Caki2 (cell line): ENCODE results near the gene GPC5. TPM values are rescaled to one million over a fixed set of nuclear protein-coding genes. Genes with fewer than 3 reads are reported as not detected.

Source experiments
- DNase-seq: peaks from one replicate; pipeline ENCODE4 v3.0.0-alpha.2; 2015; ENCODE audit warnings: low read depth
- in situ Hi-C: cut with HindIII; loops from 2 replicates; pipeline ENCODE4 v1.10.0; 2016; ENCODE audit warnings: low sequenced_read_pairs, low pct_unique_long_range_greater_than_20kb, mixed read lengths
- total RNA-seq: library from RNA; depleted of rRNA; stranded (reverse); fragments of >200 nt; shearing (Covaris generic); gene quantifications from 2 replicates; pipeline ENCODE4 v1.2.3, GENCODE V29; 2014; ENCODE audit warnings: low replicate concordance

GPC5 gene
- total RNA-seq, 1 experiment from 2014 or later = not detected

- in situ Hi-C loops = no loop called here
- DNase-seq = no peak
Observed at GRCh38 chr13:91513790-91514189, 115.4 kb downstream of the GPC5 start.

DNA sequence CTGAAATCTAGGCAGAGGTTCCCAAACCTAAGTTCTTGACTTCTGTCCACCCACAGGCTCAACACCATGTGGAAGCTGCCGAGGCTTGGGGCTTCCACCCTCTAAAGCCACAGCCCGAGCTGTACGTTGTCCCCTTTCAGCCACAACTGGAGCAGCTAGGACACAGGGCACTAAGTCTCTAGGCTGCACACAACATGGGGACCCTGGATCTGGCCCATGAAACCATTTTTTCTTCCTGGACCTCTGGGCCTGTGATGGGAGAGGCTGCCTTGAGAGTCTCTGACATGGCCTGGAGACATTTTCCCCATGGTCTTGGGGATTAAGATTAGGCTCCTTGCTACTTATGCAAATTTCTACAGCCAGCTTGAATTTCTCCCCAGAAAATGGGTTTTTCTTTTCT lies 118.4 kb downstream of the GPC5 start:
- in situ Hi-C loops = no loop called here
- no peak for DNase-seq

- no peak for DNase-seq
- in situ Hi-C loops = no loop called here
Observed at GRCh38 chr13:91520952-91521351, 122.5 kb downstream of the GPC5 start.

DNA sequence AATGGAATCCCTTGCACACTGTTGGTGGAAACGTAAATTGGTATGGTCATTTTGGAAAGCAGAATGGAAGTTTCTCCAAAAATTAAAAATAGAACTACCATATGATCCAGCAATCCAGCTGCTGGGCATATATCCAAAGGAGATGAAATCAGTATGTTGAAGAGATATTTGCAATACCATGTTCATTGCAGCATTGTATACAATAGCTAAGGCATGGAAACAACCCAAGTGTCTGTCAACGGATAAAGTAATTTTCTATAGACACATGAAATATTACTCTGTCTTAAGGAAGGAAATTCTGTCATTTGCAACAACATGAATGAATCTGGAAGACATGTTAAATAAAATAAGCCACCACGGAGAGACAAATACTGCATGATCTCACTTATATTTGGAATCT lies 124.7 kb downstream of the GPC5 start:
- no peak for DNase-seq
- in situ Hi-C loops = no loop called here

DNA sequence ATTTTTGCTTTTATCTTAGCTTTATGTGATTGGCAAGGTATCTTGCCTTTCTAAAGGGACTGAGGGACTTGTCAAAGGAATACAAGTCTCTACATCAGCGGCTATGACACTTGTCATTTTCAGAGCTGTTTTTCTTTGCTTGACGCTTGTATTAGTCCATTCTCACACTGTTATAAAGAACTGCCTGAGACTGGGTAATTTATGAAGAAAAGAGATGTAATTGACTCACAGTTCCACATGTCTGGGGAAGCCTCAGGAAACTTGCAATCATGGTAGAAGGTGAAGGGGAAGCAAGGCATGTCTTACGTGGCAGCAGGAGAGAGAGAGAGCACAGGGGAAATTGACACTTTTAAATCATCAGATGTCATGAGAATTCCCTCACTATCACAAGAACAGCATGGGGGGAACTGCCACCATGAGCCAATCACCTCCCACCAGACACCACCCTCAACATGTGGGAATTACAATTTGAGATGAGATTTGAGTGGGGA lies 128.2 kb downstream of the GPC5 start:
- DNase-seq = no peak
- in situ Hi-C loops = no loop called here

- no peak for DNase-seq
- in situ Hi-C loops = no loop called here
Observed at GRCh38 chr13:91529739-91530482, 131.5 kb downstream of the GPC5 start.

- no peak for DNase-seq
- in situ Hi-C loops = no loop called here
Observed at GRCh38 chr13:91531646-91532045, 133.2 kb downstream of the GPC5 start.

DNA sequence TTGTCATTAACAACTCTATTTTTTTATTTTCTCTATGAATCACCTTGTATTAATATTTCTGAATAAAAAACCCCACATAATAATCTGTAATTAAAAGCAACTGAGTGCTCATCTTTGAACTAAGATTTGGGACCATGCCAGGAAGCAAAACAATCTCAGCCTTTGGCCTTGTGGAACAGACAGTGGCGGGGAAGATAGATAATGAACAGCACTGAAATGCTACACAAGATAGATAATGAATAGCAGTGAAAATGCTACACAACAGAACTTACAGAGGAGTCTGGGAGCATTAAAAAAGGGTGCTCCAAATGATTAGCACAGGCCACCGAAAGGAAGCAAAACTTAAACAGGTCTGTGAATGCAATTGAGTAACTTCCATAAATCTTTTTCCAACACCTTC lies 134.9 kb downstream of the GPC5 start:
- in situ Hi-C loops = no loop called here
- no peak for DNase-seq

- no peak for DNase-seq
- in situ Hi-C loops = no loop called here
Observed at GRCh38 chr13:91534996-91535395, 136.6 kb downstream of the GPC5 start.

DNA sequence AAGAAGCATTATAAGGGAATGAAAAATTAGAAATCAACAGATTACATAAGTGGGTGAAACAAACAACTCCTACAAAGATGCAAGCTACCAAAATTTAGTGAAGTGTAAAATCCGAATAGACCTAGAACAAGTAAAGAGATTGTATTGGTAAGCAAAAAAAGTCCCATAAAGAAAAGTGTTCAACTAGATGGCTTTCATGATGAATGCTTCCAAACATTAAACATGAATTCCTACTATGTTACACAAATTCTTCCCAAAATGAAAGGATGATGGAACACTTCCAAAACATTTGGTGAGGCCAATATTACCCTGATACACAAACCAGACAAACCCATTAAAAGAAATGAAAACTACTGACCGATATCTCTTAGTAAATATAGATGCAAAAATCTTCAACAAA lies 139.0 kb downstream of the GPC5 start:
- DNase-seq = no peak
- in situ Hi-C loops = no loop called here

DNA sequence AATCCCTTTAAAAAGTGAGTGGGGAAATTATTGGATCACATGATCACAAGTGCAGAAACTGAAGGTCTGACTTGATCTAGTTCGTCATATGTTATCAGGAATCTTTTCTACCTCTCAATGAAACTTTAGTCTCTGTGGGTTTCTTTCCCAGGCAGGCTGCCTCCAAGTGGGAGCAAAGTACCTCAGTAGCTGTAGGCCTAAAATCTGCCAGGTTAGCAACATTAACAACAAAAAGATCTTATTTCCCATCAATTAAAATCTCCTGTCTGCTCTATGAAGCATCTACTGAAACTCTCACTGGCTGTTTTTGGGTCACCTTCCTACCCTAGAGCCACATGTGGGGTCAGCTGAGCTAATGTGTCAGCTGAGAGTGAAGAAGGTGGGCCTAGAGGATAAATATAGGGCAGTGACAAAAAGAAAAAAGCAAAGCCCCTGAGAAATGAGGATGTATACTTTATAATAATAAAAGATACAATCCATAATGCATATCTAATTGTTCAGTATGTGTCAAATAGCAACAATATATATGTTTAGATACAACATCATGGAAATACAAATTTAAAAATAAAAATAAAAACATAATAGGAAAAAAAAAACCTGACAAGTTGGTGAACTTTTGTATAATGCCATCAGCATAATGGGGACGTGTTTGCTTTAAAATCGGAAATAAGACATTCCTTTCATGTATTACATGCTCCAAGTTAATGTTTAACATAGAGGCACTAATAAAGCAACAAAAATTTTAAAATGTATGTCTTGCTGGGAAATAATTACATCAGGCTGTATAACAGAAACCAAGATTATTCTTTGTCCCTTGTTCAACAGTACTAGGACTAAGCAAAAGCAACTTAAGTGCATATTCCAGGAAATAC lies 141.1 kb downstream of the GPC5 start:
- in situ Hi-C loops = no loop called here
- no peak for DNase-seq

GRCh38 chr13:91540158-91540736 lies 141.8 kb downstream of the GPC5 start:
- in situ Hi-C loops = no loop called here
- no peak for DNase-seq

- no peak for DNase-seq
- in situ Hi-C loops = no loop called here
Observed at GRCh38 chr13:91544723-91545122, 146.3 kb downstream of the GPC5 start.

DNA sequence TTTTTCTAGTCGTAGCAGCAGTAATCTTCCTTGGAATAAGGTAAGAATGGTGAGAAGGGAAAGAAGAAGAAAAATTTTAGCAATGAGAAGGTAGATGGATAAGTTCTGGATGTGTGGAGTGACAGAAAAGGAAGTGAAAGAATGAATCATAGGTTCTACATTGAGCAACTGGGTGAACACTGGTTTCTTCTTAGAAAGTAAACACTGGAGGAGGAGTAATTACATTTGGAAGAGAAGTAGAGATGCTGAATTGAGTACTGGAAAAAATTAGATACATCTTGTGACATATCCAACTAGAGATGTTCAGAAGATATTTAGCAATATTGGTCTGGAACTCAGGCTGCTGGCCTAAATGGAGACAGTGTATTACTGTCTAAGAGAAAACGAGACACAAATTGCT lies 148.5 kb downstream of the GPC5 start:
- in situ Hi-C loops = no loop called here

DNA sequence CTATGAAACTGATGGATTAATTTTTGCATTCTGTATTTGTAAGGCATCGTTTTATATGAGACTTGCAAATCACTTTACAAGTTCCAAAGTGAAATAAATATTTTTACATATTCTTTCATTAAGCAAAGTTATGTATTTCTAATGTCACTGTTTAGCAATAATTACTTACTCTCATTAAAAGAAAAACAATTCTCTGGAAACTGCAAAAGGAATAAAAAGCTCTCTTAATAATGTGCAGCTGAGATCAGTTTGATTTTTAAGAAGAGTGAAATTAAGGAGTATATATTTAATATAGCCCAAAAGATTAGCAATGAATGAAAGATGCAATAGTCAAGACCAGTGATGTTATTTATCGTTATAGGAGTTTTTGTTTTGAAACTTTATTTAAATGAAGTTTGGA lies 155.2 kb downstream of the GPC5 start:
- in situ Hi-C loops = no loop called here
- no peak for DNase-seq

More for the DNA sequence above, 148.5 kb downstream of the GPC5 start:
- DNase-seq = no peak

- DNase-seq = no peak
- in situ Hi-C loops = no loop called here
Observed at GRCh38 chr13:91554101-91554500, 155.7 kb downstream of the GPC5 start.

DNA sequence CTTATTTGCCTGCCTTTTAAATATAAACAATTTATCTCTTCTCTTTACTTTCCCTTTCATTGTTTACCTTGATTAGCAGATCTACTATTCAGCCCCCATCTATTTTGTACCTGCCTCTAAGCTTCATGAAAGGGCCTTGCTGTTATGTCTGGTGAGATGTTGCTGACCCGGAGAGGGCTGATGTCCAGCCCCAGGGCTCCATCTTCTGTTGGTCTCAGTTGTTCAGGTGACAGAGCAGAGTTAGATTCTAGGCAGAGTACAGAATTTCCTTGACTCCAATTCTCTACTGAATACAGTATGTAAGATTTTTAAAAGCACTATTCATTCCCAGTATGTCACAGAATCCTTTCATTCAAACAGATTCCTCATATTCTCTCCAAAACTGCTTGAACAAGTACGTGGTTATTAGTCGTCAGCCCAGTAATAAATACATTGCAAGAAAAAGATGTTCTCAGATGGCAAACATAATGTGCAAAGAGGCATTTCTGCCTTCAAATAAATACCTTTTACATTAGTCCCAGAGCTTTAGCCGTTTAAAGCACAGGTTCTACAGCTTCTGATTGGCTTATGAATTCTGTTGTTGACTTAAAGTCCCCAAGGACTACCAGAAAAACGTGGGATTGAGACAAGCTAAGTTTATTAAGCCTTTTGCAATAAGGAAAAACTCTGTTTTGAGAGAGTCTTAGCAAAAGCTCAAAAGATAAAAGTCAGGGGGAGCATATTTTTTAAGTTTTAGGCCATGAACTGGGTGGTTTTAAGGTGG lies 159.1 kb downstream of the GPC5 start:
- in situ Hi-C loops = no loop called here
- no peak for DNase-seq

GRCh38 chr13:91563799-91564198 lies 165.4 kb downstream of the GPC5 start:
- DNase-seq = no peak
- in situ Hi-C loops = no loop called here
